ENCODE results near the gene RAB20.

- TF ChIP-seq EZH2 (IDR thresholded peaks at IDR 0.05; ENCODE audit: borderline replicate concordance, low read depth, low read length, poor library complexity, severe bottlenecking): no peak
- TF ChIP-seq, protein P1, sequence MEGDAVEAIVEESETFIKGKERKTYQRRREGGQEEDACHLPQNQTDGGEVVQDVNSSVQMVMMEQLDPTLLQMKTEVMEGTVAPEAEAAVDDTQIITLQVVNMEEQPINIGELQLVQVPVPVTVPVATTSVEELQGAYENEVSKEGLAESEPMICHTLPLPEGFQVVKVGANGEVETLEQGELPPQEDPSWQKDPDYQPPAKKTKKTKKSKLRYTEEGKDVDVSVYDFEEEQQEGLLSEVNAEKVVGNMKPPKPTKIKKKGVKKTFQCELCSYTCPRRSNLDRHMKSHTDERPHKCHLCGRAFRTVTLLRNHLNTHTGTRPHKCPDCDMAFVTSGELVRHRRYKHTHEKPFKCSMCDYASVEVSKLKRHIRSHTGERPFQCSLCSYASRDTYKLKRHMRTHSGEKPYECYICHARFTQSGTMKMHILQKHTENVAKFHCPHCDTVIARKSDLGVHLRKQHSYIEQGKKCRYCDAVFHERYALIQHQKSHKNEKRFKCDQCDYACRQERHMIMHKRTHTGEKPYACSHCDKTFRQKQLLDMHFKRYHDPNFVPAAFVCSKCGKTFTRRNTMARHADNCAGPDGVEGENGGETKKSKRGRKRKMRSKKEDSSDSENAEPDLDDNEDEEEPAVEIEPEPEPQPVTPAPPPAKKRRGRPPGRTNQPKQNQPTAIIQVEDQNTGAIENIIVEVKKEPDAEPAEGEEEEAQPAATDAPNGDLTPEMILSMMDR (conservative IDR thresholded peaks at IDR 0.05; ENCODE audit: low read depth, low read length): no peak
Observed at GRCh38 chr13:110498327-110498726, 63.2 kb downstream of the RAB20 start.
